H1 (cell line): ENCODE measurements around the gene CACNA1E.

ENCODE experiments used
- JUN ChIP-seq: IDR thresholded peaks from 2 replicates; pipeline ENCODE4 v1.6.1; 2011; ENCODE audit warnings: low read depth, mild to moderate bottlenecking, improper control_type of control experiment, low read length
- JUND ChIP-seq: IDR thresholded peaks from 2 replicates; pipeline ENCODE4 v1.6.1; 2011; ENCODE audit warnings: mild to moderate bottlenecking, improper control_type of control experiment, low read length
- KDM5A ChIP-seq: fragments of 200-600 bp; IDR thresholded peaks from 2 replicates; pipeline ENCODE4 v1.7.1; 2012; ENCODE audit warnings: mild to moderate bottlenecking, low read length, inconsistent platforms, mixed read lengths
- MAFK ChIP-seq: IDR thresholded peaks from 2 replicates; pipeline ENCODE4 v1.6.1; 2012; ENCODE audit warnings: low read depth, mild to moderate bottlenecking, improper control_type of control experiment, low read length
- POLR2AphosphoS5 ChIP-seq: IDR thresholded peaks from 2 replicates; pipeline ENCODE4 v1.6.1; 2011; ENCODE audit warnings: low read depth, low read length
- TAF1 ChIP-seq: IDR thresholded peaks from 2 replicates; pipeline ENCODE4 v1.6.1; 2011; ENCODE audit warnings: mild to moderate bottlenecking, low read depth, low read length

- TF ChIP-seq JUND (no peak), POLR2AphosphoS5 (no peak), MAFK (no peak), KDM5A (no peak), TAF1 (no peak), JUN (no peak)
These were observed 282.2 kb downstream of the CACNA1E start for GRCh38 chr1:181765451-181766026.
